Measurements from ENCODE around the gene KCTD5.

The KCTD5 gene

GRCh38 chr16:2704166-2704982, 22.1 kb downstream of the KCTD5 start:
- TF ChIP-seq CTCF (IDR thresholded peaks at IDR 0.05; ENCODE audit: low read depth, low read length, missing control alignments), result no peak
- no peak for DNase-seq (ENCODE audit: extremely low read depth, low read depth)
- no peak overlapping the region for H3K4me3 ChIP-seq (replicated peaks; ENCODE audit: low read depth, low read length)

- DNase-seq (ENCODE audit: extremely low read depth, low read depth), result no peak
- H3K4me3 ChIP-seq (replicated peaks; ENCODE audit: low read depth, low read length), result no peak overlapping the region
- TF ChIP-seq CTCF (IDR thresholded peaks at IDR 0.05; ENCODE audit: low read depth, low read length, missing control alignments), result no peak
Measured at GRCh38 chr16:2704983-2705275, 22.6 kb downstream of the KCTD5 start.

- H3K4me3 ChIP-seq (replicated peaks; ENCODE audit: low read depth, low read length), result no peak overlapping the region
- TF ChIP-seq CTCF (IDR thresholded peaks at IDR 0.05; ENCODE audit: low read depth, low read length, missing control alignments), result no peak
- DNase-seq (ENCODE audit: extremely low read depth, low read depth), result no peak
Measured at GRCh38 chr16:2705351-2705750, 23.0 kb downstream of the KCTD5 start.

GRCh38 chr16:2706085-2706484, 23.8 kb downstream of the KCTD5 start:
- TF ChIP-seq CTCF (IDR thresholded peaks at IDR 0.05; ENCODE audit: low read depth, low read length, missing control alignments), result no peak

GRCh38 chr16:2706611-2707311, 24.4 kb downstream of the KCTD5 start:
- H3K4me3 ChIP-seq (replicated peaks; ENCODE audit: low read depth, low read length), result no peak overlapping the region
- DNase-seq (ENCODE audit: extremely low read depth, low read depth), result no peak
- no peak for TF ChIP-seq CTCF (IDR thresholded peaks at IDR 0.05; ENCODE audit: low read depth, low read length, missing control alignments)

More at GRCh38 chr16:2706085-2706484, 23.8 kb downstream of the KCTD5 start:
- no peak overlapping the region for H3K4me3 ChIP-seq (replicated peaks; ENCODE audit: low read depth, low read length)
- no peak for DNase-seq (ENCODE audit: extremely low read depth, low read depth)

- DNase-seq (ENCODE audit: extremely low read depth, low read depth), result no peak
- no peak for TF ChIP-seq CTCF (IDR thresholded peaks at IDR 0.05; ENCODE audit: low read depth, low read length, missing control alignments)
Measured at GRCh38 chr16:2707368-2708289, 25.3 kb downstream of the KCTD5 start.

More at GRCh38 chr16:2707368-2708289, 25.3 kb downstream of the KCTD5 start:
- no peak overlapping the region for H3K4me3 ChIP-seq (replicated peaks; ENCODE audit: low read depth, low read length)

All from HFF-Myc (cell line).